Measurements from ENCODE around the gene MSANTD3. TPM values are rescaled to one million over a fixed set of nuclear protein-coding genes. Genes with fewer than 3 reads are reported as not detected.

MSANTD3 gene
- total and polyA plus RNA-seq, 2 of the 4 experiments (the other 2 are of a cell fraction) = 45.5 to 55.9 TPM

DNA sequence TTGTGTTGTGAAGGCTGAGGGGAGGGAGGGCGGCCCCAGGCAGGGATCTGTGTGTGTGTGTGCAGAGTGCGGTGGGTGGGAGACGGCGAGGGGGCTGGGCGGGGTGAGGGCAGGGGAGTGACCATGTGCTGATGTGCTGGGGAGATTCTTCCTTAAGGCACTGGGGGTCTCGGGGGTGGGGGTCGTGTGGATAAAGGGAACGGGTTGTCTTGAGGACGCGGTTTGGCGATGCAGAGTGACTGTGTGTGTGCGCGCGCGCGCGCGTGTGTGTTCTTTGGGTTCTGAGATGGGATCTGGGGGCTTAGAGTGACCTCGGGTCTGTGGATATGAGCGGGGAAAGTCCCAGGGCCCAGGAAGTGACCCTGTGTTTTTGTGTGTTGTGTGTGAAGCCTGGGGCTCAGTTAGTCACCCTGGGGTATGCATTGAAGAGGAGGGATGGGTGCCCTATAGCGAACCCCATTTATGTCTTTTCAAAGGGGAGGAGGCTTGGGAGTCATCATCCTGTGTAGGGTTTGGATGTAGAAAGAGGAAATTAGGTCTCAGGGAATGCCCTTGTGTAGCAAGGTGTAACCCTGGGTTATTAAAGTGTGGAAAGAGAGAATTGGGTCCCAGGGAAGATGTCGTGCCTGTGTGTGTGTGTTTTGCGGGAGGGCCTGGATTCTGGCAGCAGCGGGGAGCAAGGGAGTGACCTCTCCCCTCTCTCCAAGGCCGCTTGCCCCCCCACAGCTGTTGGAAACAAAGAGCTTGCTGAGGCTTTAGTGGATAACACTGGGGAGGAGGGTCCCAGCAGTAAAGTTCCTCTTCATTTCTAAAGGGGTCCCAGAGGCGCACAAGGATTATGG lies 47.4 kb downstream of the MSANTD3 start:
- Histone ChIP-seq H3K79me1 (ENCODE audit: low read depth in 1 of 2, low read length in 2 of 2) (peaks cover 16 to 27% of the 10 kb centered on the region in 2 experiments), H3K23ac (ENCODE audit: low read depth, low read length) (peak overlapping the region; percentile 66), H2AFZ (replicated peaks; ENCODE audit: low read length, poor library complexity) (peak overlapping the region; percentile 91), H3K4me3 (ENCODE audit: insufficient read depth, low read depth, low read length) (peak overlapping the region; percentile 90), H3K9ac (ENCODE audit: low read depth, low read length) (peak overlapping the region; percentile 69; the same call in 1 of the 2 replicates), H2BK15ac (ENCODE audit: low read depth, low read length) (no peak overlapping the region), H2BK5ac (ENCODE audit: low read depth, low read length, poor library complexity, severe bottlenecking) (no peak overlapping the region), H2BK20ac (ENCODE audit: low read depth, low read length) (no peak overlapping the region), H2BK120ac (ENCODE audit: low read depth, low read length) (no peak overlapping the region), H3K14ac (replicated peaks; ENCODE audit: low read depth, low read length) (0 out of 2 replicates have a peak overlapping the region, but pooled peaks have one; percentile 21), H4K8ac (ENCODE audit: low read depth in 2 of 2, low read length in 2 of 2) (no peak overlapping the region), H4K5ac (ENCODE audit: low read depth, low read length) (no peak overlapping the region), H3K36me3 (ENCODE audit: control insufficient read depth, insufficient read depth, low read length) (no peaks in the 10 kb centered on the region), H3K56ac (ENCODE audit: extremely low read depth, insufficient read depth, low read length) (no peak overlapping the region; the same call in 1 of the 2 replicates), H3K4me2 (ENCODE audit: low read depth, low read length) (peak overlapping the region; percentile 85), H3K27me3 (ENCODE audit: control insufficient read depth, insufficient read depth, low read length) (no peaks in the 10 kb centered on the region), H4K91ac (ENCODE audit: insufficient read depth, low read depth, low read length) (no peak overlapping the region), H2AK9ac (replicated peaks; ENCODE audit: low read depth, low read length, poor library complexity) (no peak overlapping the region), H3K27ac (ENCODE audit: insufficient read depth, low read length) (no peak overlapping the region; the same call in 1 of the 2 replicates), H4K20me1 (ENCODE audit: insufficient read depth, low read length) (peaks cover 3% of the 10 kb centered on the region; the same call in 1 of the 2 replicates), H2AK5ac (ENCODE audit: low read depth, low read length) (no peak overlapping the region; the same call in 1 of the 2 replicates), H3K4ac (ENCODE audit: low read depth, low read length) (no peak overlapping the region), H3K18ac (ENCODE audit: low read depth, low read length) (no peak overlapping the region), H3K9me3 (ENCODE audit: control insufficient read depth, insufficient read depth, low read length) (no peaks in the 10 kb centered on the region), H3K4me1 (ENCODE audit: control insufficient read depth, insufficient read depth, low read length) (no peaks in the 10 kb centered on the region), H3K9me1 (ENCODE audit: insufficient read depth, low read length) (peaks cover 5% of the 10 kb centered on the region; the same call in 1 of the 2 replicates)
- in situ Hi-C loops (cut with MboI; ENCODE audit: low sequenced_read_pairs) (no loop called here), intact Hi-C loops (cut with micrococcal nuclease) (no loop called here), dilution Hi-C loops (cut with HindIII; ENCODE audit: low sequenced_read_pairs, unreplicated experiment) (no loop called here)
- CTCF ChIA-PET = no interaction called here
- ATAC-seq (ENCODE audit: low read depth) = no peak
- BruUV-seq (replicated peaks) = no TSS peak
- POLR2A ChIA-PET (ENCODE audit: unreplicated experiment) = interaction anchor here (0.6 kb wide), 1 partner anchor 12 kb away, joined by 3 read pairs; no protein-coding TSS in a partner anchor
- TF ChIP-seq FOS (IDR thresholded peaks at IDR 0.05; ENCODE audit: low read depth, low read length) = no peak
- no peak for TF ChIP-seq CEBPB (IDR thresholded peaks at IDR 0.05; ENCODE audit: low read depth, low read length)
- TF ChIP-seq RFX5 (IDR thresholded peaks at IDR 0.05; ENCODE audit: low read depth, low read length) = no peak
- TF ChIP-seq RAD21 (IDR thresholded peaks at IDR 0.05; ENCODE audit: low read length) = no peak
- TF ChIP-seq NFE2L2 (IDR thresholded peaks at IDR 0.05; ENCODE audit: low read depth, low read length) = no peak
- no peak for TF ChIP-seq MAFK (IDR thresholded peaks at IDR 0.05; ENCODE audit: low read depth, low read length)
- no peak for TF ChIP-seq RCOR1 (IDR thresholded peaks at IDR 0.05; ENCODE audit: insufficient replicate concordance, low read length)
- no peak for TF ChIP-seq BHLHE40 (IDR thresholded peaks at IDR 0.05; ENCODE audit: low read depth, low read length)
- TF ChIP-seq, protein P1, sequence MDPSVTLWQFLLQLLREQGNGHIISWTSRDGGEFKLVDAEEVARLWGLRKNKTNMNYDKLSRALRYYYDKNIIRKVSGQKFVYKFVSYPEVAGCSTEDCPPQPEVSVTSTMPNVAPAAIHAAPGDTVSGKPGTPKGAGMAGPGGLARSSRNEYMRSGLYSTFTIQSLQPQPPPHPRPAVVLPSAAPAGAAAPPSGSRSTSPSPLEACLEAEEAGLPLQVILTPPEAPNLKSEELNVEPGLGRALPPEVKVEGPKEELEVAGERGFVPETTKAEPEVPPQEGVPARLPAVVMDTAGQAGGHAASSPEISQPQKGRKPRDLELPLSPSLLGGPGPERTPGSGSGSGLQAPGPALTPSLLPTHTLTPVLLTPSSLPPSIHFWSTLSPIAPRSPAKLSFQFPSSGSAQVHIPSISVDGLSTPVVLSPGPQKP (IDR thresholded peaks at IDR 0.05; ENCODE audit: borderline replicate concordance, low read depth, low read length) = no peak
- TF ChIP-seq, protein P2, sequence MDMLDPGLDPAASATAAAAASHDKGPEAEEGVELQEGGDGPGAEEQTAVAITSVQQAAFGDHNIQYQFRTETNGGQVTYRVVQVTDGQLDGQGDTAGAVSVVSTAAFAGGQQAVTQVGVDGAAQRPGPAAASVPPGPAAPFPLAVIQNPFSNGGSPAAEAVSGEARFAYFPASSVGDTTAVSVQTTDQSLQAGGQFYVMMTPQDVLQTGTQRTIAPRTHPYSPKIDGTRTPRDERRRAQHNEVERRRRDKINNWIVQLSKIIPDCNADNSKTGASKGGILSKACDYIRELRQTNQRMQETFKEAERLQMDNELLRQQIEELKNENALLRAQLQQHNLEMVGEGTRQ (IDR thresholded peaks at IDR 0.05; ENCODE audit: low read depth, low read length) = no peak
- TF ChIP-seq SMC3 (IDR thresholded peaks at IDR 0.05; ENCODE audit: low read depth, low read length) = no peak
- no peak for TF ChIP-seq POLR2A (IDR thresholded peaks at IDR 0.05; ENCODE audit: low read depth, low read length)
- TF ChIP-seq MXI1 (IDR thresholded peaks at IDR 0.05; ENCODE audit: borderline replicate concordance, low read depth, low read length) = no peak
- WGBS, 2 experiments (ENCODE audit: extremely low coverage in 2 of 2, insufficient read length in 1 of 2) = 0% methylated on average over 2 of the region's 26 CpGs; no CpG with 5 or more reads in 1 of the 2 experiments
- no peak for DNase-seq
